Measurements from ENCODE around the gene SPP1.
"Not testable (repeated sequence)": the region's sequence is repeated elsewhere in the genome, so short reads cannot be mapped to it uniquely, and the experiment has no call there.

The SPP1 gene

DNA sequence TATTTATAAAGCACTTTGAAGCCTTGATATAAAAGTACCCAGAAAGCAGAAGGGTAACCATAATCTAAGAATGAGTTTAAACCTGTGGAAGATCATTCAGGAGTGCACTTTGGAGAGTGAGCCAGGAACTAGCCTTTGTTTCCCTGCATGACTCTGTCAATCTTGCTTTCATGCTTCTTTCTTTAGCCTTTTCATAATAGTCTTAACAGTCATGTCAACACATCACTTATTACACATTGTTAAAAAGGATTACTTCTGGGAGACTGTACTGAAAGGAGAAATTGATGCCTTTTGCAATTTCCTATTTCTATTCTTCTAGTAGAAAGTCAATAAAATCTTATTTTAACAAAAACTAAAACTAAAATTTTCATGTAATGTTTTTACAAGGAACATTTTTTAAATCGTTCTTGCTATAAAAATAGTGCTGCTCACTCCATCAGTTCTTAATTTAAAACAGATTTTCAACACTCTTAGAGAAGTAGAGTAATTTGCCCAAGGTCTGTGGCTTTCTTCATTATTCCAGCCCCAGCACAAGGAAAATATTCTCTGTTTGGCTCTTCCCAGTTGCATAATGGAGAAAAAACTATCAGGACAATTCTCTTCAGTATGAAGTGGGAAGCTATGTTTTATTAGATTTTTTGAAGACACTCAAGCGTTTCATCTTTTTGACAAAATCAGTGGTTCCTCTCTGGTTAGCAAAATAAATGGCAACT lies 35.4 kb upstream of the SPP1 start:
- no peak overlapping the region for H3K4me3 ChIP-seq (ENCODE audit: low read length)
- H3K36me3 ChIP-seq (ENCODE audit: control insufficient read depth, low read depth, low read length): no peaks in the 10 kb centered on the region
- H3K9ac ChIP-seq (ENCODE audit: low read length): no peak overlapping the region
- no peaks in the 10 kb centered on the region for H3K27me3 ChIP-seq (ENCODE audit: control insufficient read depth, insufficient read depth, low read length)
- no peak overlapping the region for H3K27ac ChIP-seq (ENCODE audit: low read length)
- no peaks in the 10 kb centered on the region for H3K9me3 ChIP-seq (ENCODE audit: control insufficient read depth, low read depth, low read length)
- peaks cover 7% of the 10 kb centered on the region for H3K4me1 ChIP-seq (ENCODE audit: control insufficient read depth, low read depth, low read length)

DNA sequence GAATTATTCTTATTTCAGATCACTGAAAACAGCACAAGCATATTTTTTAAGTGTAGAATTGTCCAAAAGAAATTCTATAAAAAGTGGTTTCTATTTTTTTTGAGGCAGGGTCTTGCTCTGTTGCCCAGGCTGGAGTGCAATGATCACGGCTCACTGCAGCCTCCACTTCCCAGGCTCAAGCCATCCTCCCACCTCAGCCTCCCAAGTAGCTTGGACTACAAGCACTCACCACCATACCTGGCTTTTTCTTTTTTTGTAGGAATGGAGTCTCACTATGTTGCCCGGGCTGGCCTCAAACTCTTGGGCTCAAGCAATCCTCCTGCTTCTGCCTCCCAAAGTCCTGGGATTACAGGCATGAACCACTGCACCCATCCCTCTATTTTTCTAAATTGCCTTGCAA lies 34.7 kb upstream of the SPP1 start:
- not testable (repeated sequence) for H3K27ac ChIP-seq (ENCODE audit: low read length); H3K9ac ChIP-seq (ENCODE audit: low read length); H3K27me3 ChIP-seq (ENCODE audit: control insufficient read depth, insufficient read depth, low read length); H3K4me3 ChIP-seq (ENCODE audit: low read length); H3K36me3 ChIP-seq (ENCODE audit: control insufficient read depth, low read depth, low read length); H3K4me1 ChIP-seq (ENCODE audit: control insufficient read depth, low read depth, low read length); H3K9me3 ChIP-seq (ENCODE audit: control insufficient read depth, low read depth, low read length)

DNA sequence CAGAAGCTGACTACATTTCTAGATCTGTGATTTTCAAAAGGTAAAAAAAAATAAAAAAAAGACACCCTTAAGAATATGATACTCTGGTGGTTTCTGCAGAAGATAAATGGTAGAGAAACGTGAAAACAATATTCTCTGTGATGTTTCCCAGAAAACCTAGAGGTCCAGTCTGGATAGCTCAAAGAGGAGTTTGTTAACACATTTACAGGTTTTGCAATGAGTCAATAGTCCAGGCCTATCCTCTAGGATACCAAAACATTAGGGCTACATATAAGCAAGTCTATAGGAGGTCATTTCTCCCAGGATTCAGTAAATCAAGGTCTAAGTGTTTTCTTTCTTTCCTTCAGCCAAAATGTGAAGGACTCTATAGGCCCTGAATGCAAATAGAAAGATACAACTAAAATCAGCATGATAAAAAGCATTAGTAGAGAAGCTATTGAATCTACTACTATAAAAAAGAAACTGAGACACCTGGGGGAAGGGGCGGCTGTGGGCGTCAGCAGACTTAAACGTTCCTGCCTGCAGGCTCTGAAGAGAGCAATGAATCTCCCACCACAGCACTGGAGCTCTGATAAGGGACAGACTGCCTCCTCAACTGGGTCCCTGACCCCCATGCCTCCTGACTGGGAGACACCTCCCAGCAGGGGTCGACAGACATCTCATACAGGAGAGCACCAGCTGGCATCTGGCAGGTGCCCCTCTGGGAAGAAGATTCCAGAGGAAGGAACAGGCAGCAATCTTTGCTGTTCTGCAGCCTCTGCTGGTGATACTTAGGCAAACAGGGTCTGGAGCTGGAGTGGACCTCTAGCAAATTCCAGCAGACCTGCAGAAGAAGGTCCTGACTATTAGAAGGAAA lies 33.7 kb upstream of the SPP1 start:
- no peak overlapping the region for H3K4me3 ChIP-seq (ENCODE audit: low read length)
- H3K9me3 ChIP-seq (ENCODE audit: control insufficient read depth, low read depth, low read length): no peaks in the 10 kb centered on the region
- no peaks in the 10 kb centered on the region for H3K36me3 ChIP-seq (ENCODE audit: control insufficient read depth, low read depth, low read length)
- no peak overlapping the region for H3K27ac ChIP-seq (ENCODE audit: low read length)
- peaks cover 3% of the 10 kb centered on the region for H3K4me1 ChIP-seq (ENCODE audit: control insufficient read depth, low read depth, low read length)
- no peaks in the 10 kb centered on the region for H3K27me3 ChIP-seq (ENCODE audit: control insufficient read depth, insufficient read depth, low read length)
- no peak overlapping the region for H3K9ac ChIP-seq (ENCODE audit: low read length)

DNA sequence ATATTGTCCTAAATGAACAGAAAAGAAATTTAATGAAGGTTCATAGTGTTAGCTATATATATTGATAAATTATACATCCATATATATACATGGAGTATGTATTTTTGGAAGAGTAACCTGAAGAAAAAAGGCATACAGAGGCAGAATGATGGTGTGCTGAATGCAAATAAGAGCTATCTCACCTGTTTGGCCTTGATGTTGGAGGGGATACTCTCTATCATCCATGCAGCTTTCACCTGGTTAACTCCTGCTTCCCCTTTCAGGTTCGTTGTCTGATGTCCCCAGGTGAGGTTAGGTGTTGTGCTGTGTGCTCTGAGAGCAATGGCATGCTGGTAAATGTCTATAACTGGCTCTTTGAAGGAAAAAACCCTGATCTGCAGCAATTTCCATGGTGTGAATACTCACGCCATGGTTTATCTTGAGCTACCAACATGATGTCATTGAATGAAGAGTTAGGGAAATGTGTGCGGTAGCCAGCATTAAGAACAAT lies 31.8 kb upstream of the SPP1 start:
- H3K9me3 ChIP-seq (ENCODE audit: control insufficient read depth, low read depth, low read length): no peaks in the 10 kb centered on the region
- H3K9ac ChIP-seq (ENCODE audit: low read length): no peak overlapping the region
- H3K27me3 ChIP-seq (ENCODE audit: control insufficient read depth, insufficient read depth, low read length): no peaks in the 10 kb centered on the region
- H3K36me3 ChIP-seq (ENCODE audit: control insufficient read depth, low read depth, low read length): no peaks in the 10 kb centered on the region
- no peak overlapping the region for H3K4me3 ChIP-seq (ENCODE audit: low read length)
- no peak overlapping the region for H3K27ac ChIP-seq (ENCODE audit: low read length)
- no peaks in the 10 kb centered on the region for H3K4me1 ChIP-seq (ENCODE audit: control insufficient read depth, low read depth, low read length)

DNA sequence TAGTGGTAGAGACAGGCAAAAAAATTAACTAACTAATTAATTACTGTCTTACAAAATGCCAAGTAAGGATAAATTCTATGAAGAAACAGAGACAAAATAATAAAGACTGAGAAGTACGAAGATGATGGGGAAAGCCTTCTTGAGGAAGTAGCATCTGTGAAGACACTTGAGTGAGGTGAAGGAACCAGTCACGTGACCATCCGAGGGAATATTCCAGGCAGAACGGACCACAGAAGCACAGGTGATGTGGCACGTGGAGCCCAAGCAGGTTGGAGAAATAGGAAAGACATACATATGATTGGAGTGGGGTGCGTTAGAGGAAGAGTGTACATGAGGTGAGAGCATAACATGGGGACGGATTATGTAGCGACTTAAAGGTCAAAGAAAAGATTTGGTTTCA lies 30.5 kb upstream of the SPP1 start:
- Histone ChIP-seq H3K4me3 (ENCODE audit: low read length) (no peak overlapping the region), H3K9ac (ENCODE audit: low read length) (no peak overlapping the region), H3K36me3 (ENCODE audit: control insufficient read depth, low read depth, low read length) (no peaks in the 10 kb centered on the region), H3K27me3 (ENCODE audit: control insufficient read depth, insufficient read depth, low read length) (no peaks in the 10 kb centered on the region), H3K9me3 (ENCODE audit: control insufficient read depth, low read depth, low read length) (no peaks in the 10 kb centered on the region), H3K27ac (ENCODE audit: low read length) (no peak overlapping the region), H3K4me1 (ENCODE audit: control insufficient read depth, low read depth, low read length) (no peaks in the 10 kb centered on the region)

DNA sequence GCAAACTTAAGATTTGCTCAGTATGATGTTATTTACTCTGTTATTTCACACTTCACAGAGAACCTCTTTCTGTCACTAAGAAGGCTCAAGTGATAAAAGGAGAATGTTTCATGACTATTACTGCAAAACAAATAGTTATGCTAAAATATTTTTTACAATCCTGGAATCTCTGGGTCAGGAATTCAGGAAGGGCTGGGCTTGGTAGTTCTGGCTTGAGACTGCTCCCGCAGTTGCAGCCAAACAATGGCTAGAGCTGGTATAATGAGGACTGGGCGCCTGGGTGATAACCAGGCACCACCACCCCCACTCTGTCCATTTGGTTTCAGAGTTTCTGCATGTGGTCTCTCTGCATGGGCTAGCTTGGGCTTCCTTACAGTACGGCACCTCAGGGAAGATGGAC lies 28.7 kb upstream of the SPP1 start:
- no peaks in the 10 kb centered on the region for H3K27me3 ChIP-seq (ENCODE audit: control insufficient read depth, insufficient read depth, low read length)
- no peak overlapping the region for H3K27ac ChIP-seq (ENCODE audit: low read length)
- no peak overlapping the region for H3K4me3 ChIP-seq (ENCODE audit: low read length)
- no peaks in the 10 kb centered on the region for H3K9me3 ChIP-seq (ENCODE audit: control insufficient read depth, low read depth, low read length)
- peaks cover 13% of the 10 kb centered on the region for H3K4me1 ChIP-seq (ENCODE audit: control insufficient read depth, low read depth, low read length)
- no peak overlapping the region for H3K9ac ChIP-seq (ENCODE audit: low read length)
- no peaks in the 10 kb centered on the region for H3K36me3 ChIP-seq (ENCODE audit: control insufficient read depth, low read depth, low read length)

DNA sequence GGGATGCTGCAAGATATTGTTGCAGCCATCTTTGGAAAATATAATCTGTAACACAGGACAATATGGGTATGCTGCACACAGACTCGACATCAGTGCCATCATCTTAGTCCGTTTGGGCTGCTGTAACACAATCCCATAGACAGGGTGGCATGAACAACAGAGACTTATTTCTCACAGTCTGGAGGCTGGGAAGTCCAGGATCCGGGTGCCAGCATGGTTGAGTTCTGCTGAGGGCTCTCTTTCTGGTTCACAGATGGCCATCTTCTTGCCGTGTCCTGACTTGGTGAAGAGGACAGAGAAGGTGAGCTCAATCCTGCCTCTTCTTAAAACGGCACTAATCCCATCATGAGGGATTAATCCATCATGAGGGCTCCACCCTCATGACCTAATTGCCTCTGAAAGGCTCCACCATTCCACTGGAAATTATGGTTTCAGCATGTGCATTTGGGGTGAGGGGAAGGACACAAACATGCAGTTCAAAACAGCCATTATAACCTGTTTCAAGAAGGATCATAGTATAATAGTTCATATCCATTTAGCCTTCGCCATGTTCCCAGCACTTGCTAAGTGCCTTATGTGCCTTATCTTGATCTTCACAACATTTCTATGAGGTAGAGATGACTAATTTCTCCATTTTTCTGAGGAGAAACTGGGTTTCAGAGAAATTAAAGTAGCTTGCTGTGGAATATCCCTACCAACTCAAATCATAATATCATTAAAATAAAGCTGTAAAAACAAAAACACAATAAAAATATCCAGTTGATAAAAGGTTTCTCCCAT lies 27.9 kb upstream of the SPP1 start:
- Histone ChIP-seq H3K4me1 (ENCODE audit: control insufficient read depth, low read depth, low read length) (peaks cover 13% of the 10 kb centered on the region), H3K4me3 (ENCODE audit: low read length) (no peak overlapping the region), H3K9me3 (ENCODE audit: control insufficient read depth, low read depth, low read length) (no peaks in the 10 kb centered on the region), H3K9ac (ENCODE audit: low read length) (no peak overlapping the region), H3K27ac (ENCODE audit: low read length) (no peak overlapping the region), H3K36me3 (ENCODE audit: control insufficient read depth, low read depth, low read length) (no peaks in the 10 kb centered on the region), H3K27me3 (ENCODE audit: control insufficient read depth, insufficient read depth, low read length) (no peaks in the 10 kb centered on the region)

DNA sequence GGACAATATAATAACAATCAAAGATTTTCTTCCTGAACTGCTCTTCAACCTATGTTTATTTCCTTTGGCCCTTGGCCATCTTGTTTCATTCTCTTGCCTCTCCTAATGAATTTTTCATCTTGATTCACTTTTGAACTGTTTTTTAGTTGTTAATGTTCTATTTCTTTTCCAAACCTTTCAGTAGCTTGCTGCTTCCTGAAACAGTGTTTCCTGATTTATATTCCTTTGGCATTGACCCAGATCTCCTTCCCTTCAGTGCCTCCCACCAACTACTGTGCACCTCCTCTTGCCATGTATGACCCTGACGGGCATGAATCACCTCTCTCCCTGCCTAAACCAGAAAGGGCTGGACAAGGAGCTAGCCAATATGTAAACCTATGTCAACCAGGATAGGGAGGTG lies 25.6 kb upstream of the SPP1 start:
- Histone ChIP-seq H3K4me3 (ENCODE audit: low read length) (no peak overlapping the region), H3K36me3 (ENCODE audit: control insufficient read depth, low read depth, low read length) (no peaks in the 10 kb centered on the region), H3K27ac (ENCODE audit: low read length) (no peak overlapping the region), H3K4me1 (ENCODE audit: control insufficient read depth, low read depth, low read length) (peaks cover 13% of the 10 kb centered on the region), H3K9me3 (ENCODE audit: control insufficient read depth, low read depth, low read length) (no peaks in the 10 kb centered on the region), H3K9ac (ENCODE audit: low read length) (no peak overlapping the region), H3K27me3 (ENCODE audit: control insufficient read depth, insufficient read depth, low read length) (no peaks in the 10 kb centered on the region)

DNA sequence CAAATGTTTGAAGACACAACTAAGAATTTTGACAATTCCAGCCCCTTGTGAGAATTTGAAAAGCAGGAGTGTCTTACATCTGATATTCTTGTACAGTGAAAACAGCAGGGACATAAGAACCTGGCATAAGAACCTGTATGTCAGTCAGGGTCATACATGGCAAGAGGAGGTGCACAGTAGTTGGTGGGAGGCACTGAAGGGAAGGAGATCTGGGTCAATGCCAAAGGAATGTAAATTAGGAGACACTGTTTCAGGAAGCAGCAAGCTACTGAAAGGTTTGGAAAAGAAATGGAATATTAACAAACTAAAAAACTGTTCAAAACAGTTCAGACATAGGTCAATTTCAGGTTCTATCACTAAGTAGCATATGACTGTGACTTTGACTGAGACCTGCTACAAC lies 25.0 kb upstream of the SPP1 start:
- H3K27me3 ChIP-seq (ENCODE audit: control insufficient read depth, insufficient read depth, low read length): no peaks in the 10 kb centered on the region
- H3K9me3 ChIP-seq (ENCODE audit: control insufficient read depth, low read depth, low read length): no peaks in the 10 kb centered on the region
- H3K4me1 ChIP-seq (ENCODE audit: control insufficient read depth, low read depth, low read length): peaks cover 17% of the 10 kb centered on the region
- no peak overlapping the region for H3K27ac ChIP-seq (ENCODE audit: low read length)
- H3K9ac ChIP-seq (ENCODE audit: low read length): no peak overlapping the region
- no peak overlapping the region for H3K4me3 ChIP-seq (ENCODE audit: low read length)
- no peaks in the 10 kb centered on the region for H3K36me3 ChIP-seq (ENCODE audit: control insufficient read depth, low read depth, low read length)

DNA sequence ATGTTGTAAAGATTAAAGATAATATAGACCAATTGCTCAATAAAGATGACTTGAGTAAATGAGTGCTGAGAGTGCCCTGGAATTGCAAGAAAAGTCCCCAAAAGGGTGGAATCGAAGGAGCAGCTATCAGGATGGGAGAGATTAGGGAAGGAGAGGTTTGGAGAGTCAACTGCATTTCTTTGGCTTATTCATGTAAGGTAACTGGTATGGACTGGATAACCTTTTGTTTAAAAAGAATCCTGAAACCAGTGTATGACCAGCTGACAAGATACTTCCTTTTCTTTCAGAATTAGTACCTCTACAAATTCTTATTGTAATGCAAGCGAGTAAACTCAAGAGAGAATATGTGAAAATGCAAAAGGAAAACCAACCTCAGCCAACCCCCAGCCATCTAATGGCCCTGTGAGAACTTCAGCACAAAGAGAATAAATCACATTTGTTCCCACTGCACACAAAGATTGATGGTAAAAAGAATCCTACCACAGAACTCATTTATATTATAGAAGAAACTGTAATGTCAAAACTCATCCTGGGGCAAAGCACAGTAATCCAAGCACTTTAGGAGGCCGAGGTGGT lies 24.5 kb upstream of the SPP1 start:
- H3K27ac ChIP-seq (ENCODE audit: low read length): no peak overlapping the region
- no peaks in the 10 kb centered on the region for H3K9me3 ChIP-seq (ENCODE audit: control insufficient read depth, low read depth, low read length)
- no peak overlapping the region for H3K4me3 ChIP-seq (ENCODE audit: low read length)
- no peaks in the 10 kb centered on the region for H3K36me3 ChIP-seq (ENCODE audit: control insufficient read depth, low read depth, low read length)
- H3K27me3 ChIP-seq (ENCODE audit: control insufficient read depth, insufficient read depth, low read length): no peaks in the 10 kb centered on the region
- no peak overlapping the region for H3K9ac ChIP-seq (ENCODE audit: low read length)
- H3K4me1 ChIP-seq (ENCODE audit: control insufficient read depth, low read depth, low read length): peaks cover 22% of the 10 kb centered on the region

DNA sequence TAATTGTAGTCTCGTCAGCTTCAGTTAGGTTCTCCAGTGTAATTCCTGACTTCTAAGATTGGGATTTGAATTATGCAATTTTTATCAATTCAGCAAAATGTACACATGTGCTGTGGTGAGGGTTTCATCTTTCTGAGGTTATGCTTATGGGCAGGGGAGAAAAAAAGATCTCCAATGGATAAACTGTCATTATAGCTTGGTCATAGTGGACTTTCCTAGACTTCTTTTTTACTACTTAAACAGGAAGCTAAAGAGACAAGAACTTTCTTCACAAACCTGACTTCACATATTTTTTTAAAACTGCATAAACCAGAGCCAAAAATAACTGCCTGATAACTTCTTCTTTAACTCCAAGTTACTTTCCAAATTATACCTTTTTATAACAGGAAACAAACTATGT lies 21.7 kb upstream of the SPP1 start:
- Histone ChIP-seq H3K36me3 (ENCODE audit: control insufficient read depth, low read depth, low read length) (no peaks in the 10 kb centered on the region), H3K27ac (ENCODE audit: low read length) (no peak overlapping the region), H3K4me1 (ENCODE audit: control insufficient read depth, low read depth, low read length) (peaks cover 27% of the 10 kb centered on the region), H3K9me3 (ENCODE audit: control insufficient read depth, low read depth, low read length) (no peaks in the 10 kb centered on the region), H3K27me3 (ENCODE audit: control insufficient read depth, insufficient read depth, low read length) (no peaks in the 10 kb centered on the region), H3K9ac (ENCODE audit: low read length) (no peak overlapping the region), H3K4me3 (ENCODE audit: low read length) (no peak overlapping the region)

Data from iPS-18a (cell line).